AG10803 (cell line): Measurements from ENCODE around the gene YBX2.

Experiments used
- DNase-seq: peaks from one replicate; pipeline ENCODE4 v3.0.0; 2010; ENCODE audit warnings: low read depth
- H3K4me3 ChIP-seq: 2 replicates; pipeline ENCODE4 v1.5.1; 2011; ENCODE audit warnings: mild to moderate bottlenecking, low read length, control low read depth
- TF ChIP-seq, protein P1 (sequence below): conservative IDR thresholded peaks from 2 replicates; pipeline ENCODE4 v1.5.1; 2011; ENCODE audit warnings: mild to moderate bottlenecking, low read length, control low read depth, inconsistent platforms

YBX2 gene

DNA sequence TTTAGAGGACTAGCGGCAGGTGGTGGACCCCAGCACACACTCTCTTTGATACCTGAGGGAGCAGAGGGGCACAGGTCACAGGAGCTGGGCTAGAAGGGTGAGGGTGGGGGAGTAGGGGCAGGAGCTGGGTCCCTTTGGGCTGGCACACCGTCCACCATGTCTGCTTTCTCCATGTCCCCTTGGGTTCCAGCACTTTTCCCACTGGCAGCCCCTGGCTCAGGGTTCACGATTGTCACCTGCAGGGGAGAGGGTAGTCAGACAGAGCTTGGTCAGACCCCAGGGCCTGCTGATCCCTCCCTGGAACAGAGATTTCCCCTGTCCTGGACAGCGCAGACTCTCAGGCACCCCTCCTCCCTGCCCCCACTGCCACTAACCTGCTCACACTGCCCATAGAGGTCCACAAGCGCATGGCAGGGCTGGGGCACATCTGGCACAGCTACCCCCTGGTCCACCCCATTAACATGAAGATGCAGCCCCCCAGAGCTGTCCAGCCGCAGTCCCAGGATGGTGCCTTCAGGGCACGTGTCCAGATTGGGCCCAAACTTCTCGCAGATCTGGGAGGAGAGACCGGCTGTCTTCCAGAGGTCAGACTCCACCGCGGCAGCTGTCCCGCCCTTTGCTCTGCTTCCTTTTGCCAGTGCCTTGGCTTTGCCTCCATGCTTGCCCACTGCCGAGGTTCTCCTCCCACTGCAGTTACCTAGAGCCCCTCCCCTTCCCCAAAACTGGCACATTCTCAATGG lies 23.9 kb upstream of the YBX2 start:
- TF ChIP-seq, protein P1, sequence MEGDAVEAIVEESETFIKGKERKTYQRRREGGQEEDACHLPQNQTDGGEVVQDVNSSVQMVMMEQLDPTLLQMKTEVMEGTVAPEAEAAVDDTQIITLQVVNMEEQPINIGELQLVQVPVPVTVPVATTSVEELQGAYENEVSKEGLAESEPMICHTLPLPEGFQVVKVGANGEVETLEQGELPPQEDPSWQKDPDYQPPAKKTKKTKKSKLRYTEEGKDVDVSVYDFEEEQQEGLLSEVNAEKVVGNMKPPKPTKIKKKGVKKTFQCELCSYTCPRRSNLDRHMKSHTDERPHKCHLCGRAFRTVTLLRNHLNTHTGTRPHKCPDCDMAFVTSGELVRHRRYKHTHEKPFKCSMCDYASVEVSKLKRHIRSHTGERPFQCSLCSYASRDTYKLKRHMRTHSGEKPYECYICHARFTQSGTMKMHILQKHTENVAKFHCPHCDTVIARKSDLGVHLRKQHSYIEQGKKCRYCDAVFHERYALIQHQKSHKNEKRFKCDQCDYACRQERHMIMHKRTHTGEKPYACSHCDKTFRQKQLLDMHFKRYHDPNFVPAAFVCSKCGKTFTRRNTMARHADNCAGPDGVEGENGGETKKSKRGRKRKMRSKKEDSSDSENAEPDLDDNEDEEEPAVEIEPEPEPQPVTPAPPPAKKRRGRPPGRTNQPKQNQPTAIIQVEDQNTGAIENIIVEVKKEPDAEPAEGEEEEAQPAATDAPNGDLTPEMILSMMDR = no peak
- no peak overlapping the region for H3K4me3 ChIP-seq
- no peak for DNase-seq

DNA sequence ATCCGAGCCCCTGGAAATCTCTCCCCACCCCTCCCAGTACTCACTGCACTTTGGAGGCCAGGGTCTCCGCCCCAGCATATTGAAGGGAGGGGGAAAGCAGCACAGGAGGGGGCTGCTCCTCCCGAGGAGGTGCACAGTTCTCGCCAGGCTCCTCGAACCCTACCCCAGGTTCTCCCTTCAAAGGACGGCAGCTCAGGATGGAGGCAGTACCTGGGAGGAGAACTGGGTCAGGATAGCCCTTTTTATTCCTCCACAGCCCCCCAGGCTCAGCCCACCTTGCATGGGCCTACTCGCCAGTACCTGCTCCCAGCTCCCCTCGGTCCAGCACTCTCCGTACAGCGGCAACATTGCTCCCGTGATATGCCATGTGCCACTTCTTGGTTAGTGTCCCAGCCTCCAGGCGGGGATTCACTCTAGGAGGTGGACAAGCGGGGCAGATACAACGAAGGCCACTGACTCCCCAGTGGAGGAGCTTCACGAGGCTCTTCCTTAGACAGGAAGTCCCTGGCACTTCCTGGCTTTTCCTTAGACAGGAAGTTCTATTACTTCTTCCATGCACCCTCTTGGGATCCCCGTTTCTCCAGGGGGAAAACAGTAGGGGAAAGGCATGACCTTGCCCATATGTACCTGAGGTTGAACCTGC lies 22.8 kb upstream of the YBX2 start:
- TF ChIP-seq, protein P1 = no peak
- DNase-seq = no peak
- no peak overlapping the region for H3K4me3 ChIP-seq

DNA sequence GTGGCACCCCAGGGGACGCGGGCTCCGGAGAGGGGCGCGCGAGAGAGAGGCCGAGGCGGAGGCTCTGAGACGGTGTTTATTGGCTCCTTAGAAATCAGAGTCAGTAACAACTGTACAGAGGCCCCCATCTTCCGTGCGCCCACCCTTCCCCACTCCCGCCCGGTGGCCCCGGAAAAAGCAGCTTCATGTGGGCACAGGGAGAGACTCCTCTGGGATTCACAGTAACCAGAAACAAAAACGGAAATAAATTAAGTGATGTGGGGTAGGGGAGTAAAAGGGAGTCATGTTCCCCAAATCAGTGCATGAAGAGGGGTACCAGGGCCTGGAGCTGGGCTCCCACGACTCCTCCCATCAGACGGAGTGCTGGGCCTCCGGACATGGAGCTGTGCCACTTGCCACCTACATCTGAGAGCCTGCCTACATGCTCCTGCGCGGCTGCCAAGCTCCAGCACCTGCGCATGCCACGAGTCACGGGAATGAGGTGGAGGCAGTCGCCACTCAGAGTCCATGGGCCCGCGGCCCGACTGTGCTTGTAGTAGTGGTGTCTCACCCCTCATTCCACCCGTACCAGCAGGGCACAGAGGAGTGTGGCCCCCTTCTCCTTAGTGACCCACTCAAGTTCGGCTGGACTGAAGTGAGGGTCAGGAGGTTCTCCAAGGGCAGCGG lies 21.3 kb upstream of the YBX2 start:
- TF ChIP-seq, protein P1 = no peak
- DNase-seq = no peak
- H3K4me3 ChIP-seq = peak overlapping the region; percentile 79

DNA sequence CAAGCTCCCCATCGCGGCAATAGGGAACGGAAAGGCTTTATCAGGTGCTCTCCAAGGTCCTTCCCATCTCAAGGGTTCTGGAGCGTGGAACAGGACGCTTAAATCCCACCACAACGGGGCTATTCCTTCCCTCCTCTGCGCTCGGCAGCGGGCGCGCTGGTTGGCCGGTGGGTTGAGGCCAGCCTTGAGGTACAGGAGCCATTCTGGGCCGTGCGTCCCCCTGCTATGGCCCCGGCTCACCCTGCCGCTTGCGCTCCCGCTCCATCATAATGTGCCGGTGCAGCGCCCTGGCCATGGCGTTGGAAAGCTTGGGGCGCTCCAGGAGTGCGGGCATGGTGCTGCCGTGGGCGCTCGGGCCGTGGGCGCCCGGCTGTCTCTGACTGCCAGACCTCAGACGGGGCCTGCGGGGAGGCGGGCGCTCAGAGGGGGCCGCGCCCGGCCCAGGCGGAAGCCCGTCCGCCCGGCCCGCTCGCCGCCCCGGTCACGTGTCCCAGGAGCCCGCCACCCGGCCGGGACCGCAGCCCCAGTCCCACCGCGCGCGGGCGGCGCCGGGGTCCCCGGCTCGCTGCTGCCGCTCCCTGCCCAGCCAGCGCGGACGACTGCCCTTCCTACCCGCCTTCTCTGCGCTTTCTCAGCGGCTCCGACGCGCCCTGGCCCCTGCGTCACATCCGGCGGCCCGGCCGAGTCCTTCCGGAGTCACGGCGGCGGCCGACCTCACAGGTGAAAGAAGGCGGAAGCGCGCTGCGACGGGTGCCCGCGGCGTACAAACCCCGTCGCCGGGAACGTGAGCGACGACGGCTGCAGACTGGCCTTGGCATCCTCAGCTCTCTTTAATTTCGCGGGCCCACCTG lies 20.5 kb upstream of the YBX2 start, which contains the start of gene GPS2:
Gene GPS2 (minus strand): TSS at position 642 of the 851 bp plus-strand sequence. CDS start 308 bp downstream, at position 334.
- H3K4me3 ChIP-seq = peak within 1 kb of the TSS; percentile 79
- TF ChIP-seq, protein P1 = no peak
- peak; percentile 67 for DNase-seq

DNA sequence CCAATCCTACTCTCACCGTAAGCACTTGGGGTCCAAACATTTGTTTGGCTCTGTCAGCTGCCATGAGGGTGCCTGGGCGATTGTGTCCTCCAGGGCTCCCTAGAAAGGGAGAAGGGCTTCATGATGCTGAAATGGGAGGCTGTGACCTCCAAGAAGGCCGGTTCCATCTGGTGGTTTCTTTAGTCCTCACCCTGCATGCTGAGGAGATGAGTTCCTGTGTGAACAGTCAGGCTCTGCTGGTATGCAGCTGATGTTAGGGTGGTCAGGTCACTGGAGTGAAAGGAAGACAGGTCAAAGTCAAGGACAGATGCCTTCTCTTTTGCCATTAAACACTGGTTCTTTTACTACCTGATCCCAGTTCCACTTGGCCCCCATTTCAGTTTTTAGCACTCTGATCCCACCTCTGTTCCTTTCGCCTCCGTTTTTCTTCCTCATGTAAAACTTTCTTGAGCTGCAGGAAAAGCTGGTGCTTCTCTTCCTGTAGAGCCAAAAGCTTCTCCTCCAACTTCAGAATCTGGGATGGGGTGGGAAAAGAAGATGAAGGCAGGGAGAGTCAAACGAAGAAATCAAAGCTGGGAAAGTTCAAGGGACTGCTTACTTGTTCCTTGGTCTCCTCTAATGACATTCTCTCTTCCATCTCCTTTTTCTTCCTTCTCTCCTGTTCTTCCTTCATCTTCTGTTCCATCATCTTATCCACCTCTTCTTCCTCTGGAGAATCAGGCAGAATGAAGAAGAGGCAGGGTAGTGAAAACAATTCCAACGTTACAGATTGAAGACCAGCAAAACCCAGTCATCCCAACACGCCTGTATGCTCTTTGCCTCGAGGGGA lies 19.7 kb upstream of the YBX2 start:
- TF ChIP-seq, protein P1 = no peak
- H3K4me3 ChIP-seq = peak overlapping the region; percentile 79
- DNase-seq = peak; percentile 20
